ENCODE measurements around the gene CNPY1.
A peak's percentile ranks its signal among the peaks of the same experiment; 100 is the strongest.

Gene CNPY1

GRCh38 chr7:155490697-155491628 lies 55.4 kb downstream of the CNPY1 start:
- Histone ChIP-seq H3K27ac (replicated peaks) (no peak overlapping the region), H3K4me3 (replicated peaks; ENCODE audit: insufficient read depth, low read length) (no peak overlapping the region), H3K27me3 (ENCODE audit: insufficient read depth, poor library complexity, severe bottlenecking) (peaks cover 27% of the 10 kb centered on the region)
- TF ChIP-seq GABPA (IDR thresholded peaks at IDR 0.05; ENCODE audit: low read depth) (no peak), REST (IDR thresholded peaks at IDR 0.05; ENCODE audit: insufficient replicate concordance, low read depth) (no peak), SPI1 (IDR thresholded peaks at IDR 0.05; ENCODE audit: borderline replicate concordance, low read depth) (no peak)
- peak in 1 of 2 experiments; percentile 5 for DNase-seq (ENCODE audit: low read depth in 1 of 2, low spot score in 1 of 2)

GRCh38 chr7:155489862-155490696 lies 56.3 kb downstream of the CNPY1 start:
- TF ChIP-seq CTCF (IDR thresholded peaks at IDR 0.05; ENCODE audit: insufficient read depth, low read length): no peak
- Histone ChIP-seq H3K4me3 (replicated peaks; ENCODE audit: insufficient read depth, low read length) (no peak overlapping the region), H3K27me3 (ENCODE audit: insufficient read depth, poor library complexity, severe bottlenecking) (peaks cover 27% of the 10 kb centered on the region), H3K27ac (replicated peaks) (no peak overlapping the region)
- DNase-seq (ENCODE audit: low read depth in 1 of 2, low spot score in 1 of 2): no peak

GRCh38 chr7:155489158-155489840 lies 57.1 kb downstream of the CNPY1 start:
- no peak overlapping the region for H3K27ac ChIP-seq (replicated peaks)
- TF ChIP-seq CTCF (IDR thresholded peaks at IDR 0.05; ENCODE audit: insufficient read depth, low read length) (no peak), REST (IDR thresholded peaks at IDR 0.05; ENCODE audit: insufficient replicate concordance, low read depth) (no peak), GABPA (IDR thresholded peaks at IDR 0.05; ENCODE audit: low read depth) (no peak), SPI1 (IDR thresholded peaks at IDR 0.05; ENCODE audit: borderline replicate concordance, low read depth) (no peak), POLR2AphosphoS5 (IDR thresholded peaks at IDR 0.05; ENCODE audit: low read depth) (no peak)
- no peak overlapping the region for H3K4me3 ChIP-seq (replicated peaks; ENCODE audit: insufficient read depth, low read length)
- no peak for DNase-seq (ENCODE audit: low read depth in 1 of 2, low spot score in 1 of 2)
- H3K27me3 ChIP-seq (ENCODE audit: insufficient read depth, poor library complexity, severe bottlenecking): peaks cover 28% of the 10 kb centered on the region
